Natural killer cell (primary cell): Measurements from ENCODE around the gene PNKP. TPM values are rescaled to one million over a fixed set of nuclear protein-coding genes. Genes with fewer than 3 reads are reported as not detected.

ENCODE experiments used
- ATAC-seq, 3 donors: fragments of 150-1000 bp in 2 of 3; fragments of 200-7000 bp in 1 of 3; cut with Tn5 transposase; 1 replicate in 1 of 3; 2 replicates in 2 of 3; pipeline ENCODE4 v1.10.0; 2021; ENCODE audit warnings: mild to moderate bottlenecking in 2 of 3, moderate library complexity in 2 of 3
- DNase-seq, 2 donors: peaks; one replicate each; pipeline versions ENCODE4 v3.0.0 to v3.0.0-alpha.2; 2013 to 2021; ENCODE audit warnings: mixed read lengths in 1 of 2
- H3K27ac ChIP-seq: one replicate; pipeline ENCODE4 v1.5.1; 2013; ENCODE audit warnings: mild to moderate bottlenecking, low read length
- H3K27me3 ChIP-seq: one replicate; pipeline ENCODE4 v1.6.1; 2013; ENCODE audit warnings: low read length; ENCODE audit not compliant: control insufficient read depth, insufficient read depth
- H3K36me3 ChIP-seq: one replicate; pipeline ENCODE4 v1.6.1; 2013; ENCODE audit warnings: low read length; ENCODE audit not compliant: control insufficient read depth, insufficient read depth
- H3K4me1 ChIP-seq: one replicate; pipeline ENCODE4 v1.6.1; 2013; ENCODE audit warnings: low read length; ENCODE audit not compliant: control insufficient read depth, insufficient read depth
- H3K4me3 ChIP-seq: one replicate; pipeline ENCODE4 v1.5.1; 2013; ENCODE audit warnings: low read length
- H3K9me3 ChIP-seq: one replicate; pipeline ENCODE4 v1.6.1; 2013; ENCODE audit warnings: low read length; ENCODE audit not compliant: control insufficient read depth, insufficient read depth
- H3K27ac Mint-ChIP-seq, 2 donors: one replicate each; pipeline ENCODE4 v1.8.0; 2022; ENCODE audit warnings: mild to moderate bottlenecking in 2 of 2, mixed read lengths in 2 of 2, moderate library complexity in 1 of 2
- H3K27me3 Mint-ChIP-seq, 2 donors: one replicate each; pipeline ENCODE4 v1.8.0; 2022; ENCODE audit warnings: low read depth in 2 of 2, mixed read lengths in 2 of 2
- H3K36me3 Mint-ChIP-seq: one replicate; pipeline ENCODE4 v1.8.0; 2022; ENCODE audit warnings: mixed read lengths
- H3K4me1 Mint-ChIP-seq, 2 donors: one replicate each; pipeline ENCODE4 v1.8.0; 2022; ENCODE audit warnings: mixed read lengths in 2 of 2
- H3K4me3 Mint-ChIP-seq: one replicate; pipeline ENCODE4 v1.8.0; 2022; ENCODE audit warnings: mild to moderate bottlenecking, moderate library complexity, mixed read lengths
- H3K9me3 Mint-ChIP-seq, 2 donors: one replicate each; pipeline ENCODE4 v1.8.0; 2022; ENCODE audit warnings: mixed read lengths in 2 of 2
- WGBS: methylation state at CpG from one replicate; pipeline ENCODE4 v1.1.7; 2013; ENCODE audit warnings: missing lambda C conversion rate; ENCODE audit not compliant: insufficient coverage; 5-methylcytosine and 5-hydroxymethylcytosine counted together
- intact Hi-C: fragments of 100-400 bp; cut with micrococcal nuclease; formaldehyde crosslinking; loops from one replicate; pipeline ENCODE4 v1.14.2; 2022
- total RNA-seq, 4 donors: library from RNA; stranded (reverse); fragments of 120-200 nt in 1 of 4; gene quantifications; one replicate each; pipeline versions ENCODE4 v1.2.3 to v1.2.4, GENCODE V29; 2013 to 2022
- TF ChIP-seq, protein P1 (sequence below): fragments of 200-600 bp; IDR thresholded peaks from one replicate; pipeline ENCODE4 v1.8.0; 2022; ENCODE audit warnings: antibody characterized with exemption

Gene PNKP
- total RNA-seq, 3 donors from 2014 or later (not counting 1 experiment from before 2014, with no cell fraction given): 228 to 253 (median 243) TPM

DNA sequence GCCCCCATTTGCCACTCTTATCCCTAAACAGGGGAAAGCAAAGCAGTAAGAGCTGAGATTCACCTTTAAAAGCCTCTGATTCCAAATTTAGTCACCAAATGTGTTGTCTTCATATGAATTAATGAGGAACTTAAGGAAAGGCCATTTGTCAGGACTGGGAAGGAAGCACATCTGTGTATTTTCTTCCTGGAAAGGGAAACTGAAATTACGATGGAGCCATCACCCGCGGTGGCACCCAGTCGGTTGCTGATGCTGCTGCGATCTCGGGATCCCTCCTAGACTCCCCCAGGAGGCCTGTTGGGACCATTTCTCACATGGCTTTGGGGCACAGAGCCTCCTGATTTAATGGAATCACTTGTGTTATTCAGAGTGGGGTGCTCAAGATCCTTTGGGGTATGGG, 36.8 kb upstream of the PNKP start:
- H3K9me3 Mint-ChIP-seq: no peaks in the 10 kb centered on the region
- intact Hi-C loops: no loop called here
- Histone ChIP-seq H3K9me3 (no peaks in the 10 kb centered on the region), H3K4me3 (no peak overlapping the region), H3K4me1 (peaks cover 3% of the 10 kb centered on the region), H3K27me3 (no peaks in the 10 kb centered on the region), H3K27ac (no peak overlapping the region), H3K36me3 (peaks cover 19% of the 10 kb centered on the region)
- ATAC-seq (no peak), DNase-seq (no peak)
- TF ChIP-seq, protein P1, sequence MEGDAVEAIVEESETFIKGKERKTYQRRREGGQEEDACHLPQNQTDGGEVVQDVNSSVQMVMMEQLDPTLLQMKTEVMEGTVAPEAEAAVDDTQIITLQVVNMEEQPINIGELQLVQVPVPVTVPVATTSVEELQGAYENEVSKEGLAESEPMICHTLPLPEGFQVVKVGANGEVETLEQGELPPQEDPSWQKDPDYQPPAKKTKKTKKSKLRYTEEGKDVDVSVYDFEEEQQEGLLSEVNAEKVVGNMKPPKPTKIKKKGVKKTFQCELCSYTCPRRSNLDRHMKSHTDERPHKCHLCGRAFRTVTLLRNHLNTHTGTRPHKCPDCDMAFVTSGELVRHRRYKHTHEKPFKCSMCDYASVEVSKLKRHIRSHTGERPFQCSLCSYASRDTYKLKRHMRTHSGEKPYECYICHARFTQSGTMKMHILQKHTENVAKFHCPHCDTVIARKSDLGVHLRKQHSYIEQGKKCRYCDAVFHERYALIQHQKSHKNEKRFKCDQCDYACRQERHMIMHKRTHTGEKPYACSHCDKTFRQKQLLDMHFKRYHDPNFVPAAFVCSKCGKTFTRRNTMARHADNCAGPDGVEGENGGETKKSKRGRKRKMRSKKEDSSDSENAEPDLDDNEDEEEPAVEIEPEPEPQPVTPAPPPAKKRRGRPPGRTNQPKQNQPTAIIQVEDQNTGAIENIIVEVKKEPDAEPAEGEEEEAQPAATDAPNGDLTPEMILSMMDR: no peak
- H3K4me3 Mint-ChIP-seq: no peak overlapping the region
- H3K27me3 Mint-ChIP-seq: no peaks in the 10 kb centered on the region
- H3K4me1 Mint-ChIP-seq: peaks cover 0 to 4% of the 10 kb centered on the region in 2 donors
- H3K27ac Mint-ChIP-seq: no peak overlapping the region
- WGBS: 19% methylated on average over 6 of the region's 6 CpGs
- no peaks in the 10 kb centered on the region for H3K36me3 Mint-ChIP-seq

DNA sequence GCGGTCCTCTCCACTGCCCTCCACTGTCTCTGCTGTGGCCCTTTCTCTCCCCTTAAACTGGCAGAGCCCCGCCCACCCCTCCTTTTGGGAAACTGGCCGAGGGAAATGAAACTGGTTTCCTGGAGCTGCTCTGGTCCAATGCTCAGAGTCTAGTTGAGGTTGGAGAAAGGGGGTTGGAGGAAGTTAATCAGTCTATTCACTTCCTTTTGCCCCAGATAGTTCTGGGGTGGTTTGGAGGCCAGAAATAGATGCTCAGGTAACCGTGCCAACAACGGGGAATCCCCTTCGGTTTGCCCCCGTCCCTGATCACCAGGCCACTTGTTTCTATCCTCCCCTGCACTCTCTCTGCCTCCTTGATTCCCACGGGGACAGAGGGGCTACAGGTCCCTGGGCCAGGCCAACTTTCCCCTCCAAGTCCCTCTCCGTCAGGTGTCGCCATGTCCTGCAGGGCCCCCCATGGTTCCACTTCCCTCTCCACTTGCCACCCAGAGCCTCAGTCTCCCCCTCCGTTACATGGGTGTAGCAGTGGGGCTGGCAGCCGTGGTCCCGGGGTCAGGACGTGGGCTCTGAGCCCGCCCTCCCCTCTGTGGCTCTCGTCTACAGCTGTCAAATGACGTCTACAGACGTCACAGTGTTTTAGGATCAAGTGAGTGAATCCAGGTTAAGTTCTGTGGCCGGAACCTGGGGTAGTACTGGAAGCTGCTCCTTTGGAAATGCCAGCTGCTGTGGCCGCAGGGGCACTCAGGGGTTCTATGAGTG, 29.7 kb upstream of the PNKP start, which contains the start of gene IL4I1:
IL4I1 (minus strand) TSS at position 25 of the 759 bp plus-strand sequence. CDS start 727 bp downstream, outside the sequence.
- WGBS: 5% methylated on average over 20 of the region's 20 CpGs
- Histone ChIP-seq H3K9me3 (no peaks in the 10 kb centered on the region), H3K27ac (peak within 1 kb of the TSS; percentile 96), H3K27me3 (no peaks in the 10 kb centered on the region), H3K36me3 (no peaks in the 10 kb centered on the region), H3K4me1 (peaks cover 43% of the 10 kb centered on the region), H3K4me3 (peak within 1 kb of the TSS; percentile 20)
- H3K27me3 Mint-ChIP-seq: no peaks in the 10 kb centered on the region
- no peaks in the 10 kb centered on the region for H3K36me3 Mint-ChIP-seq
- peaks cover 19 to 20% of the 10 kb centered on the region in 2 donors for H3K4me1 Mint-ChIP-seq
- intact Hi-C loops: loop anchor here (2.0 kb wide), 1 partner anchor 20 kb away; the partner anchor contains the start of genes AKT1S1 and TBC1D17
- TF ChIP-seq, protein P1: no peak
- ATAC-seq (peak; percentile 70 to 80 (median 76)), DNase-seq (peak; percentile 59 to 90)
- H3K27ac Mint-ChIP-seq: peak within 1 kb of the TSS; percentile 87 to 97
- peak within 1 kb of the TSS; percentile 80 for H3K4me3 Mint-ChIP-seq
- H3K9me3 Mint-ChIP-seq: no peaks in the 10 kb centered on the region

DNA sequence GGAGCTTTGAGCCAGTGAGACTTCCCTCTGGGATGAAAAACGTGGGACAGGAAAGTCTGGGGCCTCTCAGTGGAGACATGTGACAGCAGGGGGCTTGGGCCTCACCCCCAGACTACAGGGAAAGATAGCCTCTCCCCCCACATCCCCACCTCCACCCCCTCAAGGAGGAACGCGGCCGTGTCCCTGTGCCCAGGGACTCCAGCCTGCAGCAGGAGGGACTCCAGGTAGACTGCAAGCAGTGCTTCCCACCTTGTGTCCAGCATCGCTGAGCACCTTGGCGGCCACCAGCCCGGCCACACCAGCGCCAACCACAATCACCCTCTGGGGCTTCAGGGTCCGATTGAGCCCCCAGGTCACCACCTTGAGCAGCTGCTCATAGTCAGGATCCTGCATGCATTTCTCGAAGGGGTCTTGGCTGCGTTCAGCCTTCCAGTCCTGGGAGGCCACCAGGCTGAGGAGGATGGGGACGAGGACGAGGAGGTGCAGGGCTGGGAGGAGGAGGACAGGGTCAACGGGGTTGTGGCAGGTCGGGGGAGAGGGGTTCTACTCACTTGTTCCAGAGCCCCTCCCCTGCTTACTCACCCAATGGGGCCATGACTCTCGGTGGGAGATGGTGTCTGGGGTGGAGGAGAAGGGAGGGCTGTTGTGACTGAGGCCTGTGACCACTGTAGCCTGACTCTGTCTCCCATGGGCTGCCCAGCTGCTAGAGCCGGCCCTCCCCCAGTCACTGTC, 28.4 kb upstream of the PNKP start:
- intact Hi-C loops: loop anchor here (2.0 kb wide), 1 partner anchor 19 kb away; the partner anchor contains the start of genes AKT1S1 and TBC1D17
- Mint-ChIP-seq H3K4me1 (peaks cover 19 to 20% of the 10 kb centered on the region in 2 donors), H3K27ac (peak overlapping the region; percentile 87 to 97), H3K9me3 (no peaks in the 10 kb centered on the region), H3K4me3 (no peak overlapping the region), H3K27me3 (no peaks in the 10 kb centered on the region), H3K36me3 (no peaks in the 10 kb centered on the region)
- 70% methylated on average over 15 of the region's 17 CpGs for WGBS
- Histone ChIP-seq H3K27ac (peak overlapping the region; percentile 96), H3K9me3 (no peaks in the 10 kb centered on the region), H3K4me1 (peaks cover 43% of the 10 kb centered on the region), H3K36me3 (no peaks in the 10 kb centered on the region), H3K4me3 (peak overlapping the region; percentile 1), H3K27me3 (no peaks in the 10 kb centered on the region)
- TF ChIP-seq, protein P1: no peak
- ATAC-seq: no peak
- DNase-seq: no peak
